ENCODE results near the gene NAA16. TPM values are rescaled to one million over a fixed set of nuclear protein-coding genes. Genes with fewer than 3 reads are reported as not detected.

NAA16 gene
- total RNA-seq, 2 donors from 2014 or later, result 12.6 to 13.5 TPM

- intact Hi-C loops (cut with DNase I), result no loop called here
- no peaks in the 10 kb centered on the region for H3K27me3 ChIP-seq
- no peaks in the 10 kb centered on the region for H3K36me3 ChIP-seq
- no peaks in the 10 kb centered on the region for H3K9me3 ChIP-seq
- no peak overlapping the region for H3K9ac ChIP-seq (ENCODE audit: low read depth in 2 of 2, low read length in 2 of 2)
- no peak overlapping the region for H3K4me3 ChIP-seq
- no peak for TF ChIP-seq CTCF (IDR thresholded peaks at IDR 0.05)
- no peak overlapping the region for H3K27ac ChIP-seq
- no peaks in the 10 kb centered on the region for H3K4me1 ChIP-seq
- DNase-seq, result no peak
These were observed 3.0 kb upstream of the NAA16 start for GRCh38 chr13:41307884-41308640.

GRCh38 chr13:41311406-41312175, 524 bp downstream of the NAA16 start:
- no peaks in the 10 kb centered on the region for H3K4me1 ChIP-seq
- peak; percentile 70 for DNase-seq
- intact Hi-C loops (cut with DNase I), result no loop called here

GRCh38 chr13:41312176-41312500, 1.1 kb downstream of the NAA16 start:
- Histone ChIP-seq H3K27ac (peak overlapping the region; percentile 93), H3K4me3 (peak overlapping the region; percentile 85), H3K27me3 (no peaks in the 10 kb centered on the region), H3K9ac (ENCODE audit: low read depth in 2 of 2, low read length in 2 of 2) (peak overlapping the region; percentile 91 to 95), H3K9me3 (no peaks in the 10 kb centered on the region), H3K4me1 (no peaks in the 10 kb centered on the region), H3K36me3 (no peaks in the 10 kb centered on the region)
- DNase-seq, result peak; percentile 63
- no peak for TF ChIP-seq CTCF (IDR thresholded peaks at IDR 0.05)
- intact Hi-C loops (cut with DNase I), result no loop called here

More at GRCh38 chr13:41311406-41312175, 524 bp downstream of the NAA16 start:
- no peak for TF ChIP-seq CTCF (IDR thresholded peaks at IDR 0.05)
- Histone ChIP-seq H3K27ac (peak overlapping the region; percentile 93), H3K9ac (ENCODE audit: low read depth in 2 of 2, low read length in 2 of 2) (peak overlapping the region; percentile 91 to 95), H3K27me3 (no peaks in the 10 kb centered on the region), H3K9me3 (no peaks in the 10 kb centered on the region), H3K4me3 (peak overlapping the region; percentile 85), H3K36me3 (no peaks in the 10 kb centered on the region)

GRCh38 chr13:41313117-41313516, 2.0 kb downstream of the NAA16 start:
- Histone ChIP-seq H3K9ac (ENCODE audit: low read depth in 2 of 2, low read length in 2 of 2) (no peak overlapping the region), H3K27me3 (no peaks in the 10 kb centered on the region)

More at GRCh38 chr13:41313117-41313516, 2.0 kb downstream of the NAA16 start:
- H3K36me3 ChIP-seq, result no peaks in the 10 kb centered on the region
- no peaks in the 10 kb centered on the region for H3K4me1 ChIP-seq
- no peaks in the 10 kb centered on the region for H3K9me3 ChIP-seq
- no peak overlapping the region for H3K27ac ChIP-seq
- intact Hi-C loops (cut with DNase I), result no loop called here
- no peak for DNase-seq
- TF ChIP-seq CTCF (IDR thresholded peaks at IDR 0.05), result no peak
- no peak overlapping the region for H3K4me3 ChIP-seq
